DOHH2 (cell line): Measurements from ENCODE around the gene CEP290.

Experiments
- CTCF ChIP-seq: fragments of 200-600 bp; sonication (generic); IDR thresholded peaks from one replicate; pipeline ENCODE4 v1.5.1; 2014; ENCODE audit warnings: antibody characterized with exemption, mild to moderate bottlenecking, low read depth, low read length; ENCODE audit not compliant: poor library complexity, severe bottlenecking
- EZH2phosphoT487 ChIP-seq: fragments of 200-600 bp; sonication (generic); IDR thresholded peaks from 2 replicates; pipeline ENCODE4 v1.6.1; 2017; ENCODE audit warnings: borderline replicate concordance, mild to moderate bottlenecking, antibody characterized with exemption, low read length, moderate library complexity, mixed read lengths

GRCh38 chr12:88093573-88093972 lies 48.3 kb downstream of the CEP290 start:
- TF ChIP-seq EZH2phosphoT487 (no peak), CTCF (no peak)
